Endodermal cell (in vitro differentiated cells): ENCODE results near the gene NME7. TPM values are rescaled to one million over a fixed set of nuclear protein-coding genes. Genes with fewer than 3 reads are reported as not detected.
A peak's percentile ranks its signal among the peaks of the same experiment; 100 is the strongest.

Experiments
- DNase-seq: peaks from one replicate; pipeline ENCODE4 v3.0.0-alpha.2; 2017
- H3K27ac ChIP-seq: 2 replicates; pipeline ENCODE4 v1.5.1; 2013; ENCODE audit warnings: mild to moderate bottlenecking, low read depth, low read length, moderate library complexity
- H3K27me3 ChIP-seq: 2 replicates; pipeline ENCODE4 v1.6.1; 2013; ENCODE audit warnings: mild to moderate bottlenecking, low read length, moderate library complexity; ENCODE audit not compliant: insufficient read depth, control insufficient read depth, poor library complexity, severe bottlenecking
- H3K36me3 ChIP-seq: 2 replicates; pipeline ENCODE4 v1.7.0; 2013; ENCODE audit warnings: mild to moderate bottlenecking, low read length, moderate library complexity; ENCODE audit not compliant: control insufficient read depth, insufficient read depth
- H3K4me1 ChIP-seq: one replicate; pipeline ENCODE4 v1.7.0; 2013; ENCODE audit warnings: low read length; ENCODE audit not compliant: control insufficient read depth, insufficient read depth
- H3K4me3 ChIP-seq: 2 replicates; pipeline ENCODE4 v1.5.1; 2013; ENCODE audit warnings: mild to moderate bottlenecking, low read length, moderate library complexity
- H3K9ac ChIP-seq: 2 replicates; pipeline ENCODE4 v1.6.1; 2013; ENCODE audit warnings: mild to moderate bottlenecking, low read length, moderate library complexity; ENCODE audit not compliant: poor library complexity, severe bottlenecking; ENCODE audit errors: extremely low read depth
- H3K9me3 ChIP-seq: 2 replicates; pipeline ENCODE4 v1.6.1; 2013; ENCODE audit warnings: mild to moderate bottlenecking, low read length, moderate library complexity; ENCODE audit not compliant: control insufficient read depth
- H3K27ac Mint-ChIP-seq: 2 replicates; pipeline ENCODE4 v1.8.0; 2020; ENCODE audit warnings: mixed read lengths
- H3K27me3 Mint-ChIP-seq: 2 replicates; pipeline ENCODE4 v1.8.0; 2021; ENCODE audit warnings: mild to moderate bottlenecking, mixed read lengths; ENCODE audit not compliant: insufficient read depth
- H3K36me3 Mint-ChIP-seq: 2 replicates; pipeline ENCODE4 v1.8.0; 2020; ENCODE audit warnings: low read depth, mixed read lengths
- H3K4me1 Mint-ChIP-seq: 2 replicates; pipeline ENCODE4 v1.8.0; 2020; ENCODE audit warnings: mixed read lengths
- H3K4me3 Mint-ChIP-seq: 2 replicates; pipeline ENCODE4 v1.8.0; 2020; ENCODE audit warnings: mild to moderate bottlenecking, moderate library complexity, mixed read lengths
- H3K9me3 Mint-ChIP-seq: 2 replicates; pipeline ENCODE4 v1.8.0; 2020; ENCODE audit warnings: mild to moderate bottlenecking, mixed read lengths
- CTCF ChIP-seq: fragments of 200-600 bp; sonication (generic); conservative IDR thresholded peaks from 2 replicates; pipeline ENCODE4 v1.5.0; 2021; ENCODE audit warnings: antibody characterized with exemption, mild to moderate bottlenecking
- WGBS, 2 experiments: methylation state at CpG; one replicate each; pipeline versions ENCODE4 v1.1.5 to v1.1.7; 2013; ENCODE audit warnings: missing lambda C conversion rate in 2 of 2, mixed read lengths in 1 of 2; ENCODE audit not compliant: insufficient coverage in 1 of 2, insufficient read length in 1 of 2; 5-methylcytosine and 5-hydroxymethylcytosine counted together
- total RNA-seq, 2 donors: library from RNA; stranded (reverse); fragmentation: NEBNext Ultra II Directional in 1 of 2; extraction: Animal tissue kit (Norgen Biotek cat#: 25700) in 1 of 2; gene quantifications; 2 replicates in 1 of 2; 3 replicates in 1 of 2; pipeline ENCODE4 v1.2.1, GENCODE V29; 2021

The NME7 gene
- total RNA-seq, 2 donors from 2014 or later = 28.1 to 32.3 TPM

- H3K27ac Mint-ChIP-seq = no peak overlapping the region
- H3K36me3 Mint-ChIP-seq = peaks cover 4% of the 10 kb centered on the region
- no peak overlapping the region for H3K27ac ChIP-seq
- H3K4me1 Mint-ChIP-seq = peaks cover 4% of the 10 kb centered on the region
- no peaks in the 10 kb centered on the region for H3K27me3 Mint-ChIP-seq
- DNase-seq = no peak
- H3K9me3 Mint-ChIP-seq = no peaks in the 10 kb centered on the region
- H3K4me3 ChIP-seq = no peak overlapping the region
- H3K27me3 ChIP-seq = no peaks in the 10 kb centered on the region
- no peaks in the 10 kb centered on the region for H3K4me1 ChIP-seq
- WGBS, 2 experiments = 85 to 100% methylated on average over 2 of the region's 2 CpGs
- no peaks in the 10 kb centered on the region for H3K9me3 ChIP-seq
- H3K9ac ChIP-seq = no peak overlapping the region
- no peaks in the 10 kb centered on the region for H3K36me3 ChIP-seq
- TF ChIP-seq CTCF = no peak
- H3K4me3 Mint-ChIP-seq = no peak overlapping the region
These were observed 71.8 kb downstream of the NME7 start for GRCh38 chr1:169295846-169296245.

- Mint-ChIP-seq H3K4me1 (peaks cover 4% of the 10 kb centered on the region), H3K36me3 (peaks cover 6% of the 10 kb centered on the region), H3K27ac (no peak overlapping the region), H3K9me3 (no peaks in the 10 kb centered on the region), H3K27me3 (no peaks in the 10 kb centered on the region), H3K4me3 (no peak overlapping the region)
- WGBS, 2 experiments = 89 to 100% methylated on average over 1 of the region's 1 CpG
- no peak overlapping the region for H3K9ac ChIP-seq
- no peaks in the 10 kb centered on the region for H3K4me1 ChIP-seq
- no peak overlapping the region for H3K27ac ChIP-seq
- no peaks in the 10 kb centered on the region for H3K27me3 ChIP-seq
- H3K9me3 ChIP-seq = no peaks in the 10 kb centered on the region
- no peaks in the 10 kb centered on the region for H3K36me3 ChIP-seq
- no peak for DNase-seq
- no peak for TF ChIP-seq CTCF
- no peak overlapping the region for H3K4me3 ChIP-seq
These were observed 72.2 kb downstream of the NME7 start for GRCh38 chr1:169295425-169295824.

GRCh38 chr1:169289016-169289415 is 78.6 kb downstream of the NME7 start:
- Histone ChIP-seq H3K4me1 (no peaks in the 10 kb centered on the region), H3K9ac (no peak overlapping the region), H3K4me3 (no peak overlapping the region), H3K27ac (no peak overlapping the region), H3K27me3 (no peaks in the 10 kb centered on the region), H3K9me3 (peaks cover 15% of the 10 kb centered on the region), H3K36me3 (peaks cover 5% of the 10 kb centered on the region)
- no peak for DNase-seq
- WGBS, 2 experiments = 89 to 90% methylated on average over 1 of the region's 1 CpG
- Mint-ChIP-seq H3K27ac (peak overlapping the region; percentile 28), H3K27me3 (no peaks in the 10 kb centered on the region), H3K4me3 (no peak overlapping the region), H3K9me3 (peaks cover 7% of the 10 kb centered on the region), H3K36me3 (peaks cover 15% of the 10 kb centered on the region), H3K4me1 (peaks cover 15% of the 10 kb centered on the region)
- TF ChIP-seq CTCF = no peak
